ENCODE results near the gene SLC13A4. TPM values are rescaled to one million over a fixed set of nuclear protein-coding genes. Genes with fewer than 3 reads are reported as not detected.

The SLC13A4 gene
- total RNA-seq, 1 experiment from 2014 or later, result not detected

DNA sequence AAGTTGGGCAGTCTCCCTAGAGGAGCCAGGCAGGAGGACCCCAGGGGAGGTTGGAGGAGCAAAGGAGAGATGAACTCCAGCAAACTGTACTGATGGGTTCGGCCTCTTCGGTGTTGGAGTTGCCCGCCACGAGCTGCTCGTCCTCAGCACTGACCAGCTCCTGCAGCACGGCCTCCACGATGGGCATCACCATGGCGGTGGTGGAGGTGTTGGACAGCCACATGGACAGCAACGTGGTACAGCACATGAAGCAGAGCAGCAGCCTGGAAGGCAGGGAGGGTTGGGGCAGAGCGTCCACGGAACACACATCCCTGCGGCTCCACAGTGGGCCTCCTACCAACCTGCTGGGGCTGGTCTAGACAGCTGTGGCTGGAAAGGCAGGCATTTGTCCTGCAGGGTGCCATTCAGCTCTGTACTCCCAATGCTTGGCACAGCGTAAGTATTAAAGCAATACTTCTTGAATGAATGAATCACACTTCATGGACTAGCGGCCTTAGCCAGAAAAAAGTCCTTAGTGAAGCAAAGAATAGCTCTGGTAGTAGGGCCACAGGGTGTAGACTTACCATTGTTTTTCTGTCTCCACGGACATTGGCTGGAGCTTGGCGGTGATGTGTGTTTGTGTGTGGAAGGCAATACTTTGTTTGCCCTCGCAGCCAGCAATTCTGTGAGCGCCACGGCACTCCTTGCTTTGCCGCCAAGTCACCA is 21.8 kb downstream of the SLC13A4 start:
- Histone ChIP-seq H3K27me3 (ENCODE audit: control insufficient read depth, insufficient read depth, low read length) (no peaks in the 10 kb centered on the region), H3K4me1 (ENCODE audit: control insufficient read depth, insufficient read depth, low read length) (no peaks in the 10 kb centered on the region), H3K4me3 (ENCODE audit: low read depth in 2 of 2, low read length in 2 of 2) (no peak overlapping the region), H3K27ac (ENCODE audit: low read length) (no peak overlapping the region), H3K36me3 (ENCODE audit: control insufficient read depth, insufficient read depth, low read length) (no peaks in the 10 kb centered on the region), H3K9me3 (ENCODE audit: control insufficient read depth, insufficient read depth, low read depth, low read length) (no peaks in the 10 kb centered on the region)
- TF ChIP-seq POLR2AphosphoS5 (IDR thresholded peaks at IDR 0.05; ENCODE audit: low read depth, low read length) (no peak), TCF7L2 (IDR thresholded peaks at IDR 0.05; ENCODE audit: low read depth, low read length) (no peak), SIN3A (IDR thresholded peaks at IDR 0.05; ENCODE audit: borderline replicate concordance, insufficient read depth, low read depth, low read length) (no peak)
- TF ChIP-seq, protein P1, sequence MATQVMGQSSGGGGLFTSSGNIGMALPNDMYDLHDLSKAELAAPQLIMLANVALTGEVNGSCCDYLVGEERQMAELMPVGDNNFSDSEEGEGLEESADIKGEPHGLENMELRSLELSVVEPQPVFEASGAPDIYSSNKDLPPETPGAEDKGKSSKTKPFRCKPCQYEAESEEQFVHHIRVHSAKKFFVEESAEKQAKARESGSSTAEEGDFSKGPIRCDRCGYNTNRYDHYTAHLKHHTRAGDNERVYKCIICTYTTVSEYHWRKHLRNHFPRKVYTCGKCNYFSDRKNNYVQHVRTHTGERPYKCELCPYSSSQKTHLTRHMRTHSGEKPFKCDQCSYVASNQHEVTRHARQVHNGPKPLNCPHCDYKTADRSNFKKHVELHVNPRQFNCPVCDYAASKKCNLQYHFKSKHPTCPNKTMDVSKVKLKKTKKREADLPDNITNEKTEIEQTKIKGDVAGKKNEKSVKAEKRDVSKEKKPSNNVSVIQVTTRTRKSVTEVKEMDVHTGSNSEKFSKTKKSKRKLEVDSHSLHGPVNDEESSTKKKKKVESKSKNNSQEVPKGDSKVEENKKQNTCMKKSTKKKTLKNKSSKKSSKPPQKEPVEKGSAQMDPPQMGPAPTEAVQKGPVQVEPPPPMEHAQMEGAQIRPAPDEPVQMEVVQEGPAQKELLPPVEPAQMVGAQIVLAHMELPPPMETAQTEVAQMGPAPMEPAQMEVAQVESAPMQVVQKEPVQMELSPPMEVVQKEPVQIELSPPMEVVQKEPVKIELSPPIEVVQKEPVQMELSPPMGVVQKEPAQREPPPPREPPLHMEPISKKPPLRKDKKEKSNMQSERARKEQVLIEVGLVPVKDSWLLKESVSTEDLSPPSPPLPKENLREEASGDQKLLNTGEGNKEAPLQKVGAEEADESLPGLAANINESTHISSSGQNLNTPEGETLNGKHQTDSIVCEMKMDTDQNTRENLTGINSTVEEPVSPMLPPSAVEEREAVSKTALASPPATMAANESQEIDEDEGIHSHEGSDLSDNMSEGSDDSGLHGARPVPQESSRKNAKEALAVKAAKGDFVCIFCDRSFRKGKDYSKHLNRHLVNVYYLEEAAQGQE (IDR thresholded peaks at IDR 0.05; ENCODE audit: insufficient read depth in 1 of 2, low read depth in 2 of 2, low read length in 1 of 2), result no peak
- TF ChIP-seq, protein P2, sequence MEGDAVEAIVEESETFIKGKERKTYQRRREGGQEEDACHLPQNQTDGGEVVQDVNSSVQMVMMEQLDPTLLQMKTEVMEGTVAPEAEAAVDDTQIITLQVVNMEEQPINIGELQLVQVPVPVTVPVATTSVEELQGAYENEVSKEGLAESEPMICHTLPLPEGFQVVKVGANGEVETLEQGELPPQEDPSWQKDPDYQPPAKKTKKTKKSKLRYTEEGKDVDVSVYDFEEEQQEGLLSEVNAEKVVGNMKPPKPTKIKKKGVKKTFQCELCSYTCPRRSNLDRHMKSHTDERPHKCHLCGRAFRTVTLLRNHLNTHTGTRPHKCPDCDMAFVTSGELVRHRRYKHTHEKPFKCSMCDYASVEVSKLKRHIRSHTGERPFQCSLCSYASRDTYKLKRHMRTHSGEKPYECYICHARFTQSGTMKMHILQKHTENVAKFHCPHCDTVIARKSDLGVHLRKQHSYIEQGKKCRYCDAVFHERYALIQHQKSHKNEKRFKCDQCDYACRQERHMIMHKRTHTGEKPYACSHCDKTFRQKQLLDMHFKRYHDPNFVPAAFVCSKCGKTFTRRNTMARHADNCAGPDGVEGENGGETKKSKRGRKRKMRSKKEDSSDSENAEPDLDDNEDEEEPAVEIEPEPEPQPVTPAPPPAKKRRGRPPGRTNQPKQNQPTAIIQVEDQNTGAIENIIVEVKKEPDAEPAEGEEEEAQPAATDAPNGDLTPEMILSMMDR (IDR thresholded peaks at IDR 0.05), result no peak
- intact Hi-C loops (cut with micrococcal nuclease; ENCODE audit: unreplicated experiment) (no loop called here), in situ Hi-C loops (cut with HindIII; ENCODE audit: low pct_unique_long_range_greater_than_20kb, low sequenced_read_pairs) (no loop called here)
- BruUV-seq (replicated peaks), result no TSS peak
- CTCF ChIA-PET, result no interaction called here
- DNase-seq (ENCODE audit: low read depth, low spot score) (no peak), ATAC-seq (no peak)
- POLR2A ChIA-PET, result no interaction called here

DNA sequence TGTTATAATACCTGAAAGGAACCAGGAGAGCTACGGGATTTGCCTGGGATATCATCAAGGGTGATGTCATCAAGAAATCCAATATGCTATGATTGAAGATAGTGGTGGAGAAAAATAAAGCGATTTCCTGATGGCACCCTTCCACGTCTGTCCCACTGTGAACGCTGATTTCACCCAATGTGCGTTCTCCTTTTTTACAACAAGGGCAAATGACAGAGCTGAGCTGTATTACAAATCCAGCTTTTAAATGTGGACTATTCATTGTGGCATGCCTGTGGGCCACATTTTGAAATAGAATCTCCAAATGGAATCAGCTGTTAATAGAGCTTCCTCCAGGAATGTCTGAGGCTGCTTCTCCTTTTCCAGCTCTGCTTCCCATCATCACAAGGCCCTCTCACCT is 23.3 kb downstream of the SLC13A4 start:
- BruUV-seq (replicated peaks), result no TSS peak
- ATAC-seq (no peak), DNase-seq (ENCODE audit: low read depth, low spot score) (no peak)
- in situ Hi-C loops (cut with HindIII; ENCODE audit: low pct_unique_long_range_greater_than_20kb, low sequenced_read_pairs) (no loop called here), intact Hi-C loops (cut with micrococcal nuclease; ENCODE audit: unreplicated experiment) (no loop called here)
- POLR2A ChIA-PET, result no interaction called here
- no peaks in the 10 kb centered on the region for H3K27me3 ChIP-seq (ENCODE audit: control insufficient read depth, insufficient read depth, low read length)
- CTCF ChIA-PET, result no interaction called here
- H3K4me3 ChIP-seq (ENCODE audit: low read depth in 2 of 2, low read length in 2 of 2), result no peak overlapping the region
- TF ChIP-seq POLR2AphosphoS5 (IDR thresholded peaks at IDR 0.05; ENCODE audit: low read depth, low read length) (no peak), SIN3A (IDR thresholded peaks at IDR 0.05; ENCODE audit: borderline replicate concordance, insufficient read depth, low read depth, low read length) (no peak), TCF7L2 (IDR thresholded peaks at IDR 0.05; ENCODE audit: low read depth, low read length) (no peak)
- TF ChIP-seq, protein P1 (IDR thresholded peaks at IDR 0.05; ENCODE audit: insufficient read depth in 1 of 2, low read depth in 2 of 2, low read length in 1 of 2), result no peak
- TF ChIP-seq, protein P2 (IDR thresholded peaks at IDR 0.05), result no peak
- no peaks in the 10 kb centered on the region for H3K4me1 ChIP-seq (ENCODE audit: control insufficient read depth, insufficient read depth, low read length)
- H3K36me3 ChIP-seq (ENCODE audit: control insufficient read depth, insufficient read depth, low read length), result no peaks in the 10 kb centered on the region
- H3K27ac ChIP-seq (ENCODE audit: low read length), result no peak overlapping the region
- no peaks in the 10 kb centered on the region for H3K9me3 ChIP-seq (ENCODE audit: control insufficient read depth, insufficient read depth, low read depth, low read length)
